GM18499 (cell line): ENCODE data around the gene JAK2.
"Not testable (repeated sequence)": the region's sequence is repeated elsewhere in the genome, so short reads cannot be mapped to it uniquely, and the experiment has no call there.

Source experiments
- ATAC-seq: cut with Tn5 transposase; IDR thresholded peaks from one replicate; pipeline ENCODE4 v1.9.1; 2021; ENCODE audit warnings: moderate number of reproducible peaks; ENCODE audit not compliant: insufficient read depth, unreplicated experiment

The JAK2 gene

GRCh38 chr9:4984621-4985385 lies at the start of gene JAK2:
Gene JAK2 (plus strand): TSS chr9:4985272. CDS start chr9:5021988, 36,716 bp downstream.
- peak; percentile 34 for ATAC-seq

- no peak for ATAC-seq
Measured at GRCh38 chr9:4936277-4936676, 48.8 kb upstream of the JAK2 start.

- peak; percentile 37 for ATAC-seq
Measured at GRCh38 chr9:4936823-4937222, 48.2 kb upstream of the JAK2 start.

- no peak for ATAC-seq
Measured at GRCh38 chr9:4937446-4937845, 47.6 kb upstream of the JAK2 start.

- no peak for ATAC-seq
Measured at GRCh38 chr9:4938496-4938895, 46.6 kb upstream of the JAK2 start.

GRCh38 chr9:4939118-4939561 lies 45.9 kb upstream of the JAK2 start:
- ATAC-seq: peak; percentile 82

- ATAC-seq: not testable (repeated sequence)
Measured at GRCh38 chr9:4942042-4942691, 42.9 kb upstream of the JAK2 start.

- ATAC-seq: no peak
Measured at GRCh38 chr9:4943346-4943745, 41.7 kb upstream of the JAK2 start.

- ATAC-seq: not testable (repeated sequence)
Measured at GRCh38 chr9:4944431-4945211, 40.5 kb upstream of the JAK2 start.

GRCh38 chr9:4946937-4947336 lies 38.1 kb upstream of the JAK2 start:
- no peak for ATAC-seq

- ATAC-seq: no peak
Measured at GRCh38 chr9:4955836-4956235, 29.2 kb upstream of the JAK2 start.

- no peak for ATAC-seq
Measured at GRCh38 chr9:4959031-4959430, 26.0 kb upstream of the JAK2 start.

- ATAC-seq: no peak
Measured at GRCh38 chr9:4962085-4962484, 23.0 kb upstream of the JAK2 start.

GRCh38 chr9:4964540-4964939 lies 20.5 kb upstream of the JAK2 start:
- no peak for ATAC-seq

GRCh38 chr9:4965174-4965821 lies 19.8 kb upstream of the JAK2 start:
- ATAC-seq: no peak

GRCh38 chr9:4967523-4967922 lies 17.5 kb upstream of the JAK2 start:
- no peak for ATAC-seq

- no peak for ATAC-seq
Measured at GRCh38 chr9:4969130-4969529, 15.9 kb upstream of the JAK2 start.

GRCh38 chr9:4970970-4971641 lies 14.0 kb upstream of the JAK2 start:
- peak; percentile 74 for ATAC-seq

- no peak for ATAC-seq
Measured at GRCh38 chr9:4973246-4973645, 11.8 kb upstream of the JAK2 start.

- no peak for ATAC-seq
Measured at GRCh38 chr9:4973902-4974301, 11.2 kb upstream of the JAK2 start.
